ENCODE measurements around the gene ZNF48.

- TF ChIP-seq CTCF (IDR thresholded peaks at IDR 0.05): no peak
- no peak for TF ChIP-seq EP300 (IDR thresholded peaks at IDR 0.05)
These were observed 13.8 kb upstream of the ZNF48 start for GRCh38 chr16:30381291-30382041.

Data from ovary (tissue), 3 donors.